ENCODE measurements around the gene IDH3A.
A peak's percentile ranks its signal among the peaks of the same experiment; 100 is the strongest.

Gene IDH3A

DNA sequence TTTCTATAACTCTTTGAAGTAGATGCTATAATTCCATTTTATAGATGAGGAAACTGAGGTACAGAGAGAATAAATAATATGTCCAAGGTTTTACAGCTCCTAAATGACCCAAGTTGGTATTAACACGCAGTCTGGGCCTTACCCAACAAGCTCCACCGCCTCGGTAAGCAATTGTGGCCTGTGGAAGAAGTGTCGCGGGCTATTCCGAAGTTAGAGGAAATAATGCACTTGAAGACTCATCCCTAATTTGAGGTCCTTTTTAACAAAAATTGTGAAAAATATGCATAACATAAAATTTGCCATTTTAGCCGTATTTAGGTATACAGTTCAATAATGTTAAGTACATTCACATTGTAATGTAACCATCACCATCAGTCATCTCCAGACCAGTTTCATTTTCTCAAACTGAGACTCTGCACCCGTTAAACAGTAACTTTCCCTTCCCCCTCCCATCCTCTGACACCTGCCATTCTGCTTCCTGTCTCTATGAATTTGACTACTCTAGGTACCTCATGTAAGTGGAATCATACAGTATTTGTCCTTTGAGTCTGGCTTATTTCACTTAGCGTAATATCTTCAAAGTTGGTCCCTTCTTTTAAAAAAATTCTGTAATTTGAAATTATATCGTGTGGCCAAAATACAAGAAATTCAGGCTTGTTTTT lies 18.2 kb downstream of the IDH3A start:
- no peak for DNase-seq (ENCODE audit: low read depth in 2 of 2)

DNA sequence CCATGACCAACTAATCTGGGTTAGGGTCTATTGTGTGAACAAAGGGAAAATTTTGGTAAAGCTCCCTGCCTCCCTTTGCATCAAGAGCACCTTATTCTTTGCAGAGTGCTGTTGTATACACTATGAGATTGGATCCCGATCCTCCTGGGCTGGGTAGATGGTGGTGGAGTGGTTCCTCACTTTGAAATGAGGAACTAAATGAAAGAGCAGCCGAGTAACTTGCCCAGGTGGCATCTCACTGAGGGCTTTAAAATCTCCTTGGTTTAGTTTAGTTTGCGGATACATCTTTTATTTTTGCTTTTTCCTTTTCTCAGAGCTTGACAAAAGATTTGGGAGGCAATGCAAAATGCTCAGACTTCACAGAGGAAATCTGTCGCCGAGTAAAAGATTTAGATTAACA lies 19.4 kb downstream of the IDH3A start:
- no peak for DNase-seq (ENCODE audit: low read depth in 2 of 2)

DNA sequence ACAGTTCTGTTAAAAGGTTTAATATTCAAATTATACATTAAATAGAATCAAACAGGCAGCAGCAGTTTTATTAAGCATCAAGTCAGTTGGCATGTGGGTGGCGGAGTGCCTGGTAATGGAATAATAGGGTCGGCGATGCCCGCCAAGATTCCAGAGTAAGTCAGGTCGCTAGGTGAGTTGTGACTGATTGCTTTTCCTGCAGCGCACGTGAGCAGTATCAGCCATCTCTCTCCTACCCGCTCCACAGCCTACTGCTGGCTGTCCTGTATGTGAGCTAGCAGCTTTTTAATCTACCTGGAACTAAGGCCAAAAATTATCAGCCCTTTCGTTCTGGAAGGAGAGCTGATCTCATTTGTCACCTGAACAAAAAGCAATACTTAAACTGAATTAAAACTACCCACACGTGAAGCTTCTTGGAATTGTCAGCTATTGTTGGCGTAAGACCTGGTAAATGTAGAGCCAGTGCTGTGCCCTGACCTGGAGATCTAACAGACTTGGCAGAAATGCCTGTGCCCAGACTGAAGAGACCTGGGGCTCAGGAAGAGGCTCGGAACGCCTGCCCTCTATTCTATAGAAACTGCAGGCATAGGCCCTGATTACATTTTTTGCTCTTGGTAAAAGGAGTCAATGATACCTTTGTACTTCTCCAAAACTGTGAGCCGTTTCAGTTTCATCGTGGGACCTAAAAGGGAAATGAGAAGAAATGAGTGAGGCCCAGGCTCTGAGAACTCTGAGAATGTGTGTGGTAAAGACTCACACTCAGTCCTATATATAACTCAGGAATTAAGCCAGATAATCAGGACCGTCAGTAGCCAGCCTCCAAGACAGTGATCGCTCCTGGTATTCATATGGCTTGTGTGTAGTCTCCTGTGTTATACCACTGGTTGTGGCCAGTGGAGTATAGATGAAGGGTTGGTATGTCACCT lies 21.9 kb downstream of the IDH3A start:
- no peak for DNase-seq (ENCODE audit: low read depth in 2 of 2)

DNA sequence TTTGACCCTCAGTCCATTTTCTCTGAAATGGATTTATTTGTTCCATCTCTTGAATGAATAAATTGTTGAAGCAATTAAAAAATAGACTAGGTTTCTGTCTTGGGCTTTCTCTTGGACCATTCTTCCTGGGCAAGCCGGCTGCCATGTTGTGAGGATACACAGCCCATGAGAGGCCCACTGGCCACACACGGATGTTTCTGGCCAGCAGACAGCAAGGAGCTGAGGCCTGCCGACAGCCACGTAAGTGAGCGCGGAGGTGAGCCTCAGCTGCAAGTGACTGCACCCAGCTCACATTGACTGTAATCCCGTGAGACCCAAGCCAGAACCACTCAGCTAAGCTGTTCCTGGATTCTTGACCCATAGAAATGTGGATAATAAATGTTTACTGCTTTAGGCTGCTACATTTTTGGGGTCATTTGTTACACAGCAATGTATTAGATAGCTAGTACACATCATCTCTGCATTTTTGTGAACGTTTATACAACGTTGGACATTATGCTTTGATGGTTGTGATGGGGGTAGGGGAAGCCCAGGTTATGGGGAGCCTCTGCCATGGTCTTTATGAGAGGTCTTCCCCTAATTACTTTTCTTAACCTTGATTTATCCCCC lies 22.8 kb downstream of the IDH3A start:
- no peak for DNase-seq (ENCODE audit: low read depth in 2 of 2)

DNA sequence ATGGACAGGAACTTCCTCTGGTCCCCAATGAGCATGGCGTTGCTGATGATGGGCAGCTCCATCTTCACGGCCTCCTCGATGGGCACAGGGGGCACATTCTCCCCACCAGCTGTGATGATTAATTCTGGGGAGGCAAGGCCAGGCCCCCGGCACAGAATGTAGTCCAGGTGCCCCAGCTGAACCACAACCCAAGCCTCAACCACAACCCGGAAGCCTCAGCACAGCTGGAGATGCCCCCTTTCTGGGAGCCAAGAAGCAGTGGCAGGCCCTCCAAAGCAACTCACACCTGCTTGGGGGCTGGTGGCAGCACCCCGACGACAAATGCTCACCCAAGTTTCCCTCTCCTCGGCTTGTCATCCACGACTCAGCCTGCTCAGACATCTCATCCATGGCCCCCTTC lies 25.2 kb downstream of the IDH3A start:
- DNase-seq (ENCODE audit: low read depth in 2 of 2): no peak

DNA sequence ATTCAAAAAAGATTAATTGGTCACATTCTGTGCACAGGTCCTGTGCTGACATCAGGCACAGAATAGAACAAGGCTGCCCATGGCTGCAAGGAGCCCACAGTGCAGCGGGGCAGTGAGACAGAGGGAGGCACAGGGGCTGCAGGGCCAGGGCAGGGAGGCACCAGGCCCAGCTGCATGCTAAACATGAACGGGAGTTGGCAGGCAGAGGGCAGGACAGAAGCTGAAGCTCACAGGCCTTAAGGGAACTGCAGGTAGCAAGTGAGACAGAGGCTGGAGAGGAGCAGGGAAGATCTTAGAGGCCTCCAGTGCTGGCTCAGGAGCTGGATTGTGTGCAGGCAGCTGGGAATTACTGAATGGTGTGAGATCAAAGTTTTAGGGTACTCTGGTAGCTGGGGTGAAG lies 26.2 kb downstream of the IDH3A start:
- DNase-seq (ENCODE audit: low read depth in 2 of 2): no peak

DNA sequence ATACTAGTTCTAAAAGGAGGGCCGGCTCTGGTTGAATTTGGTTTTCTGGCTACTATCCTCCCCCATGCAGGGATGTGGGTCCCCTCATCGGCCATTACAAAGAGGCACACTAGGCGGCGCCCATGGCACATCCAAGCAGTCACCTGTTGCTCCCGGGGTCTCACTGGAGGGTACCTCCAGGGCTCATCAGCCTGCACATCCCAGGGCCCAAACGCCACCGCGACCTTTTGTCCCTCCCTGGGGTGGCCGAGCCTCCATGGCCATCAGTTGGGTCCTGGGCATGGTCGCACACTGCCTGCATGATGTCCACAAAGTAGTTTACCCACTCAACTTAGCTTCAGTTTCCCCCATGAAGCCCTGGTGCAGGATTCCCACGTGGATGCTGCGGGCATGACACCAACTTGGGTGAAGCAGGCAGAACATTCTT lies 28.3 kb downstream of the IDH3A start:
- DNase-seq (ENCODE audit: low read depth in 2 of 2): no peak

GRCh38 chr15:78178064-78178463 lies 28.9 kb downstream of the IDH3A start:
- no peak for DNase-seq (ENCODE audit: low read depth in 2 of 2)

- DNase-seq (ENCODE audit: low read depth in 2 of 2): no peak
These were observed 30.2 kb downstream of the IDH3A start for GRCh38 chr15:78179286-78179840.

- no peak for DNase-seq (ENCODE audit: low read depth in 2 of 2)
These were observed 30.7 kb downstream of the IDH3A start for GRCh38 chr15:78179906-78180305.

DNA sequence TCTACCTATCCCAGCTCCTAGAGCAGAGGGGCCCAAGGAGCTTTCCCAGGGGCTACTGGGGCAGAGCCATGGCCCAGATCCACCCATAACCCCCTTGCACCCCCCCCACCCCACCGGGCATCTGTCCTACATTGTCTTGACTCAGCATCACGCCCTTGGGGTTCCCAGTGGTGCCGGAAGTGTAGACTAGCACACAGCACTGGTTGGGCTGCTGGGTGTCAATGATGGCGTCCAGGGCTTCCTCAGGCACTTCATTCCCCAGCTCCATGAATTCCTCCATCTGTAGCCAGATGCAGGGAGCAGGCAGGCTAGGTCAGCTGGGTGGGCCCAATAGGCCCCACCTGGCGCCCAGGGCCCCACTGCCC lies 33.2 kb downstream of the IDH3A start:
- DNase-seq (ENCODE audit: low read depth in 2 of 2): no peak

GRCh38 chr15:78182821-78183220 lies 33.7 kb downstream of the IDH3A start:
- DNase-seq (ENCODE audit: low read depth in 2 of 2): no peak

DNA sequence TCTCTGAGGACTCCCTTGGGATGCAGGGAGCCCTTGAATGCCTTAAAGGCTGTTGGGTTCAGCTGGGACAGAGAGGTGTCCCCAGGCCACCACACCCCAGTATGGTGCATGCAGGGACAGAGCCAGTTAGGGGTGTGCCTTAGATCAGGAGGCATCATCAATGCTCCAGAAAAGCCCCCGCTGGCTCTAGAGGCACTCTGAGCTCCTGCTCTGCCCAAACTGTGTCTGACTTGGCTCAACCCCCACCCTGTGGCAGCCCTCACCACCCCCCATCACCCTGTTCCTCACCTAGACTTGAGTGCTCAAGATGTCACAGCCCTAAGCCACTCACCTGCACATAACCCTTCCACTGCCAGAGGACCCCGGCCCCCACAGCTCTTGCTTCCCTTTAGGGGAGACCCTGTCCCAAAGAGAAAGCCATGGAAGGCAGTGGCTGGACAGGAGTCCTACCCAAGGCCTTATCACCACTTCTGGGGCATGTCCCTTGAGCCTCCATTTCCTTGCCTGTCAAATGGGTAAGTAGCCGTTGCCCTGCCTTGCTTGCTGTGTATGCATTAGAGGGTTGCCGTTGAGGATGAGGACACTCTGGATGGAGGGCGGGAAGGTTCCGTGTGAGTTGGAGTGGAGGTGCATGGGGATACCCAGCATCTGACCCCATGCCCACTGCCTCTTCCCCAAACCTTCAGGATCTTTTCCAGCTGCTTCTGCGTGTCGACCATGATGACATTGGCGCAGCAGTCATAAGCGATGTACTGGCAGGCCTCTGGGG lies 43.8 kb downstream of the IDH3A start:
- no peak for DNase-seq (ENCODE audit: low read depth in 2 of 2)

- no peak for DNase-seq (ENCODE audit: low read depth in 2 of 2)
These were observed 44.8 kb downstream of the IDH3A start for GRCh38 chr15:78193731-78194567.

DNA sequence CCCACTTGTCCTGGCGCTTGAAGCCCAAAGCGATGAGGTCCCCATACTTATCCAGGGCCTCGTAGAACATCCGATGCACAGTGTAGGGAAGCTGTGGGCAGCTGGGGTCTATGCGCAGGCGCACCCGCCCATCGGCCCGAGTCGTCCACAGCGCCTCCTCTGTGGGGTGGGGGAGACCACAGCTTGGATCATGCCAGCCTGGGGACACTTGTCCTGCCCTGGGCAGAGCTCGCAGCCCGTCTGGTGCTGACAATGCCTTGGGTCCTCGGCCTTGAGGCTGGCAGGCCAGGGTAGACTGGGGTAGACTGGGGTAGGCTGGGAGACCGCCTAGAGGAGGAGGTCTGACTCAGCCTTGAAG lies 45.4 kb downstream of the IDH3A start:
- DNase-seq (ENCODE audit: low read depth in 2 of 2): no peak

- DNase-seq (ENCODE audit: low read depth in 2 of 2): peak; percentile 2 to 18
These were observed 46.6 kb downstream of the IDH3A start for GRCh38 chr15:78195735-78196201.

DNA sequence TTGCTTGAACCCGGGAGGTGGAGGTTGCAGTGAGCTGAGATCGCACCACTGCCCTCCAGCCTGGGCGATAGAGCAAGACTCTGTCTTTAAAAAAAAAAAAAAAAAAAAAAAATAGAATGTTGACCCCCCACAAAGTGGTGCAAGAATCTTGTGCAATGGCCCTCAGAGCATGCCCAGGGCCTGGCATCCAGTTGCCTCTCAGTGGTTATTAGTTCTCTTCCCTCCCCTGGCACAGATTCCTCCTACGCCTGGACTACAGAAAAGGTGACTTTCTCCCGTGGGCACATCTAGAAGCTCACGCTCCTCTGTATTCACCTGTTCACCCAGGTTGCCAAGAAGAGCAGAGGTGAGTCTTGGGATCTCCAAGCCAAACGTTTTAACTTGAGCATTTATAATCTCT lies 48.5 kb downstream of the IDH3A start:
- no peak for DNase-seq (ENCODE audit: low read depth in 2 of 2)

- no peak for DNase-seq (ENCODE audit: low read depth in 2 of 2)
These were observed 51.2 kb downstream of the IDH3A start for GRCh38 chr15:78200276-78200930.

GRCh38 chr15:78201281-78202190 lies 52.4 kb downstream of the IDH3A start:
- DNase-seq (ENCODE audit: low read depth in 2 of 2): no peak
